ENCODE measurements around the gene ALK. TPM values are rescaled to one million over a fixed set of nuclear protein-coding genes. Genes with fewer than 3 reads are reported as not detected.

Gene ALK
- total RNA-seq, 2 donors from 2014 or later, result 0.19 TPM; not detected in 1

GRCh38 chr2:29844713-29845326 is 76.6 kb downstream of the ALK start:
- Histone ChIP-seq H3K4me3 (no peak overlapping the region), H3K27ac (no peak overlapping the region), H3K9me3 (no peaks in the 10 kb centered on the region), H3K36me3 (no peaks in the 10 kb centered on the region), H3K9ac (ENCODE audit: low read depth in 2 of 2, low read length in 2 of 2) (no peak overlapping the region), H3K27me3 (no peaks in the 10 kb centered on the region), H3K4me1 (no peaks in the 10 kb centered on the region)
- intact Hi-C loops (cut with DNase I), result loop anchor here (5.0 kb wide), 1 partner anchor 538 kb away; no protein-coding TSS in a partner anchor
- TF ChIP-seq, protein P1, sequence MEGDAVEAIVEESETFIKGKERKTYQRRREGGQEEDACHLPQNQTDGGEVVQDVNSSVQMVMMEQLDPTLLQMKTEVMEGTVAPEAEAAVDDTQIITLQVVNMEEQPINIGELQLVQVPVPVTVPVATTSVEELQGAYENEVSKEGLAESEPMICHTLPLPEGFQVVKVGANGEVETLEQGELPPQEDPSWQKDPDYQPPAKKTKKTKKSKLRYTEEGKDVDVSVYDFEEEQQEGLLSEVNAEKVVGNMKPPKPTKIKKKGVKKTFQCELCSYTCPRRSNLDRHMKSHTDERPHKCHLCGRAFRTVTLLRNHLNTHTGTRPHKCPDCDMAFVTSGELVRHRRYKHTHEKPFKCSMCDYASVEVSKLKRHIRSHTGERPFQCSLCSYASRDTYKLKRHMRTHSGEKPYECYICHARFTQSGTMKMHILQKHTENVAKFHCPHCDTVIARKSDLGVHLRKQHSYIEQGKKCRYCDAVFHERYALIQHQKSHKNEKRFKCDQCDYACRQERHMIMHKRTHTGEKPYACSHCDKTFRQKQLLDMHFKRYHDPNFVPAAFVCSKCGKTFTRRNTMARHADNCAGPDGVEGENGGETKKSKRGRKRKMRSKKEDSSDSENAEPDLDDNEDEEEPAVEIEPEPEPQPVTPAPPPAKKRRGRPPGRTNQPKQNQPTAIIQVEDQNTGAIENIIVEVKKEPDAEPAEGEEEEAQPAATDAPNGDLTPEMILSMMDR (IDR thresholded peaks at IDR 0.05), result no peak
- no peak for DNase-seq

DNA sequence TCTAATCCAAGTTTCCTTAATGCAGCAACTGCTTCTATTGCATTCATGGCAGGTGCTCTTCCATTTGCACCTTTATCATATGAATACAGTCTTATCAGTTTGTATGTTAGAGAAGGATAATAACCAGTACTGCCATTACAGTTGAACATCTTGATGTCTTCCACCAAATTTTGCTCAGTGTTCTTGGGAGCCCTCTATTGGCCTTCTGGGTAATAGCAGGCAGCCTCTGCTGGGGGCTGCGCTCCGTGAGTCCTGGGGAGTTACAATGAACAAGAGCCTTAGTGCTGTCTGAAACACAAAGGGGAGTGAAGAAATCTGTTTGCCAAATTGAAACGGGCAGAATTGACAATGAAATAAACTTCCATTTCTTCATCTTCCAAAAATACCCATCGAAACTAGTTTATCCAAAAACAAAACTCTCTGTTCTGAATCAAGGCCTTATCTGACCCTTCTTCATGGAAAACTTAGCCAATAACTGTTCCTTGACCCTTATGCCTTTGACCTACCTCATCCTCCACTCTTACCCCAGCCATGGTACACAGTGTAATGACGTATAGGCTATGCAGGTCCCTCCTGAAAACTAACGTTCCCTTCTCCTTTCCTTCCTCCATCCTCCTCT is 79.9 kb downstream of the ALK start:
- no peak overlapping the region for H3K27ac ChIP-seq
- no peak overlapping the region for H3K9ac ChIP-seq (ENCODE audit: low read depth in 2 of 2, low read length in 2 of 2)
- no peaks in the 10 kb centered on the region for H3K4me1 ChIP-seq
- TF ChIP-seq, protein P1 (IDR thresholded peaks at IDR 0.05), result peak; percentile 82
- H3K4me3 ChIP-seq, result no peak overlapping the region
- H3K36me3 ChIP-seq, result no peaks in the 10 kb centered on the region
- intact Hi-C loops (cut with DNase I), result loop anchor here (5.0 kb wide), 1 partner anchor 534 kb away; no protein-coding TSS in a partner anchor
- DNase-seq, result no peak
- H3K9me3 ChIP-seq, result no peaks in the 10 kb centered on the region
- H3K27me3 ChIP-seq, result no peaks in the 10 kb centered on the region

DNA sequence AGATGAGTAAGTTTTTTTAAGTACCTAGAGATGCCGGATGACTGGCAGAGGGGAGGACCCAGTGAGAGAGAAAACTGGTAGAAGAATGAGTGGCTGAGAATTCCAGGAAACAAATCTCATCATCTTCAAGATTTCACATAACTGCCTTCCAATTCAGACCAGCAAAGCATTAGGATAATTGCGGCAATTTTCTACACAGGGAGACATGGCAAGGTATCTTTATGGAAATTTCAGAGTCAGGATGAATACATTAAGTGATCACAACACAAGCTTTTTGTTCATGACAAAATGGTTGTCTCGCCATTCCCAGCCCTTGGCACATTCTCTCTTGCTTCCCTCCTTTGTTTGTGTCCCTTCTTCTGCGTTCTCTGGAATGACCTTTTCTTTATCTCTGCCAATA is 82.1 kb downstream of the ALK start:
- H3K4me3 ChIP-seq, result no peak overlapping the region
- TF ChIP-seq, protein P1 (IDR thresholded peaks at IDR 0.05), result no peak
- no peaks in the 10 kb centered on the region for H3K27me3 ChIP-seq
- no peak overlapping the region for H3K27ac ChIP-seq
- H3K4me1 ChIP-seq, result no peaks in the 10 kb centered on the region
- H3K36me3 ChIP-seq, result no peaks in the 10 kb centered on the region
- intact Hi-C loops (cut with DNase I), result no loop called here
- no peak overlapping the region for H3K9ac ChIP-seq (ENCODE audit: low read depth in 2 of 2, low read length in 2 of 2)
- no peak for DNase-seq
- no peaks in the 10 kb centered on the region for H3K9me3 ChIP-seq

DNA sequence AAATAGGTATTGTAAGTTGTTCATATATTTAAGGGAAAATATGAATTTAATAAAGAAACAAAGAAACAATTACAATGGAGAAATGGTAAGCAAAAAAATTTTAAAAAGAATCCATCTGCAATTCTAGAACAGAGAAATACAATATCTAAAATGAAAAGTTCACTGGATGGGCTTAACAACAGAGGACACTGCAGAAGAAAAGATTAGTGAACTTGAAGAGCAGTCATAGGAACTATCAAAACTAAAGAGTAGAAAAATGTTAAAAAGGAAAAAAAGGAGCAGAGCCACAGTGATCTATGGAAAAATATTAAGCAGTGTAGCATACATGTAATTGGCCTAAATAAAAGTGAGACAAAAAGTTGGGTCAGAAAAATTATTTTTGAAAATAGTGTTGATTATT is 83.5 kb downstream of the ALK start:
- intact Hi-C loops (cut with DNase I), result no loop called here

GRCh38 chr2:29834624-29835023 is 86.8 kb downstream of the ALK start:
- Histone ChIP-seq H3K27me3 (no peaks in the 10 kb centered on the region), H3K27ac (no peak overlapping the region), H3K36me3 (no peaks in the 10 kb centered on the region), H3K4me1 (no peaks in the 10 kb centered on the region), H3K9ac (ENCODE audit: low read depth in 2 of 2, low read length in 2 of 2) (no peak overlapping the region), H3K9me3 (no peaks in the 10 kb centered on the region), H3K4me3 (no peak overlapping the region)
- intact Hi-C loops (cut with DNase I), result no loop called here
- DNase-seq, result no peak
- TF ChIP-seq, protein P1 (IDR thresholded peaks at IDR 0.05), result no peak

More for the DNA sequence above, 83.5 kb downstream of the ALK start:
- no peaks in the 10 kb centered on the region for H3K27me3 ChIP-seq
- no peak overlapping the region for H3K9ac ChIP-seq (ENCODE audit: low read depth in 2 of 2, low read length in 2 of 2)
- H3K9me3 ChIP-seq, result no peaks in the 10 kb centered on the region
- no peaks in the 10 kb centered on the region for H3K4me1 ChIP-seq
- H3K27ac ChIP-seq, result no peak overlapping the region
- H3K36me3 ChIP-seq, result no peaks in the 10 kb centered on the region
- H3K4me3 ChIP-seq, result no peak overlapping the region
- DNase-seq, result no peak
- TF ChIP-seq, protein P1 (IDR thresholded peaks at IDR 0.05), result no peak

Data from colonic mucosa (tissue), 4 donors.